Heart left ventricle (tissue), 16 donors: Measurements from ENCODE around the gene AIRE. TPM values are rescaled to one million over a fixed set of nuclear protein-coding genes. Genes with fewer than 3 reads are reported as not detected.

Experiments
- ATAC-seq, 4 donors: fragments of 200-7000 bp; cut with Tn5 transposase; one replicate each; pipeline ENCODE4 v1.9.1; 2020 to 2022; ENCODE audit warnings: moderate library complexity in 4 of 4, mild to moderate bottlenecking in 3 of 4, moderate number of reproducible peaks in 1 of 4
- DNase-seq, 5 donors: peaks; one replicate each; pipeline ENCODE4 v3.0.0-alpha.2; 2020
- H3K27ac ChIP-seq, 12 donors: fragments of 200-600 bp; sonication (generic) in 4 of 12; one replicate each; pipeline versions ENCODE4 v1.5.0 to v1.8.0; 2016 to 2022; ENCODE audit warnings: mild to moderate bottlenecking in 2 of 12
- H3K27me3 ChIP-seq, 9 donors: fragments of 200-600 bp; sonication (generic) in 2 of 9; one replicate each; pipeline versions ENCODE4 v1.5.1 to v1.8.0; 2016 to 2022; ENCODE audit warnings: mild to moderate bottlenecking in 3 of 9
- H3K36me3 ChIP-seq, 9 donors: fragments of 200-600 bp; sonication (generic) in 2 of 9; one replicate each; pipeline versions ENCODE4 v1.5.0 to v1.8.0; 2018 to 2022; ENCODE audit warnings: mild to moderate bottlenecking in 2 of 9
- H3K4me1 ChIP-seq, 12 donors: fragments of 200-600 bp; sonication (generic) in 4 of 12; one replicate each; pipeline versions ENCODE4 v1.5.0 to v1.8.0; 2016 to 2022; ENCODE audit warnings: mild to moderate bottlenecking in 3 of 12
- H3K4me3 ChIP-seq, 12 donors: fragments of 200-600 bp; sonication (generic) in 4 of 12; one replicate each; pipeline versions ENCODE4 v1.5.0 to v1.8.0; 2017 to 2022; ENCODE audit warnings: mild to moderate bottlenecking in 9 of 12, moderate library complexity in 4 of 12
- H3K9me3 ChIP-seq, 12 donors: fragments of 200-600 bp; sonication (generic) in 4 of 12; one replicate each; pipeline versions ENCODE4 v1.5.0 to v1.8.0; 2016 to 2022; ENCODE audit warnings: mild to moderate bottlenecking in 1 of 12
- CTCF ChIP-seq, 12 donors: fragments of 200-600 bp; sonication (generic) in 4 of 12; IDR thresholded peaks; one replicate each; pipeline versions ENCODE4 v1.5.0 to v1.8.0; 2018 to 2022; ENCODE audit warnings: antibody characterized with exemption in 12 of 12, mild to moderate bottlenecking in 5 of 12
- POLR2A ChIP-seq, 2 donors: fragments of 450-650 bp; IDR thresholded peaks; one replicate each; pipeline ENCODE4 v1.6.1; 2017; ENCODE audit warnings: antibody characterized with exemption in 2 of 2, mild to moderate bottlenecking in 2 of 2, moderate library complexity in 2 of 2
- WGBS, 4 donors: extraction: QIAGEN DNeasy Blood & Tissue Kit in 2 of 4; methylation state at CpG; one replicate each; pipeline versions ENCODE4 v1.1.5 to v1.1.7; 2013 to 2018; 5-methylcytosine and 5-hydroxymethylcytosine counted together
- intact Hi-C, 10 donors: fragments of 100-400 bp; cut with DNase I; formaldehyde crosslinking; loops; one replicate each; pipeline versions ENCODE4 v1.11.1 to v1.14.2; 2022
- polyA plus RNA-seq, 2 donors: library from polyadenylated mRNA; stranded (reverse); fragments of 200-250 nt; gene quantifications; one replicate each; pipeline ENCODE4 v1.2.3, GENCODE V29; 2013
- total RNA-seq, 9 donors: library from RNA; depleted of rRNA in 2 of 9; stranded (reverse); fragments of >200 nt in 2 of 9; fragmentation: NEBNext Ultra II Directional in 3 of 9; extraction: Animal tissue kit (Norgen Biotek cat#: 25700) in 3 of 9; gene quantifications; one replicate each; pipeline versions ENCODE4 v1.1.0 to v1.2.4, GENCODE V29; 2016 to 2023
- donor health status: ischemic (EF 13 %, LVEDD 7.1; RV severe dilation, severe dysfunction).
- donor health status: healthy with polysubstance abuse.
- donor health status: DM: no; HTN: yes; CAD: no.
- donor health status: DM: no; HTN: no; CAD: no.
- donor health status: ischemic (EF 25% LVEDD 6.9; RV normal size, moderate dysfunction).
- donor health status: ischemic (EF 25% LVEDD 5.7; RV mildly dilated, moderate dysfunction).
- donor health status: healthy.
- donor health status: DM: yes; HTN: yes; CAD: no.
- donor health status: ischemic (EF 35%, LVEDD 5.7; RV mildly dilated, moderate dysfunction).
- donor health status: nonischemic (EF 11% LVEDD 7.7; RV severe dilation, severe dysfunction).
- donor health status: DM: yes; HTN: yes; CAD: no.
- donor health status: PGD.
- donor health status: ischemic (EF 29% LVEDD 5.4; RV normal size, mild dysfunction).
- donor health status: nonischemic (EF 23%, LVEDD 6.1; RV moderate dilation, normal function).

The AIRE gene
- total and polyA plus RNA-seq, 11 donors = 0.03 to 0.21 (median 0.16) TPM; not detected in 8

- no peak overlapping the region for H3K4me3 ChIP-seq
- H3K27me3 ChIP-seq = peaks cover 3 to 19% (median 10%) of the 10 kb centered on the region in 9 donors
- DNase-seq (peak in 2 of 5 donors; percentile 30 to 57), ATAC-seq (no peak)
- peaks cover 3 to 8% (median 5%) of the 10 kb centered on the region in 12 donors for H3K4me1 ChIP-seq
- H3K9me3 ChIP-seq = no peaks in the 10 kb centered on the region
- H3K27ac ChIP-seq = no peak overlapping the region
- TF ChIP-seq CTCF (IDR thresholded peaks at IDR 0.05) (no peak), POLR2A (IDR thresholded peaks at IDR 0.05) (no peak)
- WGBS, 4 donors = 77 to 80% (median 77%) methylated on average over 16 to 17 of the region's 17 CpGs
- intact Hi-C loops = loop anchor here in 4 of 10 donors (10.0 kb wide), 3 partner anchors 110 to 450 kb away; partner anchors contain the start of gene LRRC3 (in 2 of the 4)
- no peaks in the 10 kb centered on the region for H3K36me3 ChIP-seq
Observed at GRCh38 chr21:44344541-44345183, 59.0 kb downstream of the AIRE start.

GRCh38 chr21:44345495-44345894 is 59.8 kb downstream of the AIRE start:
- H3K4me1 ChIP-seq = peaks cover 0 to 9% (median 0%) of the 10 kb centered on the region in 12 donors
- WGBS, 4 donors = 52 to 78% (median 62%) methylated on average over 8 to 11 of the region's 11 CpGs
- H3K36me3 ChIP-seq = no peaks in the 10 kb centered on the region
- ATAC-seq = no peak
- peaks cover 9 to 24% (median 15%) of the 10 kb centered on the region in 9 donors for H3K27me3 ChIP-seq
- H3K9me3 ChIP-seq = no peaks in the 10 kb centered on the region
- peak in 2 of 5 donors; percentile 6 to 32 for DNase-seq
- no peak overlapping the region for H3K4me3 ChIP-seq
- TF ChIP-seq CTCF (IDR thresholded peaks at IDR 0.05) (no peak), POLR2A (IDR thresholded peaks at IDR 0.05) (no peak)
- no peak overlapping the region for H3K27ac ChIP-seq
- intact Hi-C loops = loop anchor here in 4 of 10 donors (10.0 kb wide), 3 partner anchors 109 to 449 kb away; partner anchors contain the start of gene LRRC3 (in 2 of the 4)

- intact Hi-C loops = loop anchor here in 4 of 10 donors (10.0 kb wide), 3 partner anchors 107 to 447 kb away; partner anchors contain the start of gene LRRC3 (in 2 of the 4)
Observed at GRCh38 chr21:44347911-44348451, 62.3 kb downstream of the AIRE start.

More at GRCh38 chr21:44347911-44348451, 62.3 kb downstream of the AIRE start:
- H3K4me1 ChIP-seq = peaks cover 0 to 24% (median 0%) of the 10 kb centered on the region in 12 donors
- TF ChIP-seq CTCF (IDR thresholded peaks at IDR 0.05) = no peak
- TF ChIP-seq POLR2A (IDR thresholded peaks at IDR 0.05) = no peak
- WGBS, 4 donors = 51 to 60% (median 56%) methylated on average over 22 of the region's 22 CpGs
- H3K36me3 ChIP-seq = no peaks in the 10 kb centered on the region
- no peak for ATAC-seq
- no peak overlapping the region for H3K4me3 ChIP-seq
- no peak overlapping the region for H3K27ac ChIP-seq
- H3K9me3 ChIP-seq = no peaks in the 10 kb centered on the region
- peaks cover 9 to 40% (median 30%) of the 10 kb centered on the region in 9 donors for H3K27me3 ChIP-seq
- peak in 1 of 5 donors; percentile 24 for DNase-seq

Other genes with a start within 250 kb of the AIRE start
- 10 to 100 TPM in 1 of 9 donors, 1 to 10 TPM in 6, under 1 TPM in 1, not detected in 1; 0.70 to 10.2 (median 5.0) TPM for gene PWP2, start 178.5 kb upstream of the AIRE start, total RNA-seq
- 1 to 10 TPM; 1.1 to 6.0 TPM for gene PWP2, start 178.5 kb upstream of the AIRE start, polyA plus RNA-seq
- 100 to 1,000 TPM in 2 of 9 donors, 10 to 100 TPM in 7; 10.2 to 140 (median 14.1) TPM for gene GATD3, start 152.2 kb upstream of the AIRE start, total RNA-seq
- gene GATD3, start 152.2 kb upstream of the AIRE start, polyA plus RNA-seq = 100 to 1,000 TPM in 1 of 2 donors, 10 to 100 TPM in 1; 26.5 to 109 TPM
- gene ICOSLG, start 44.9 kb upstream of the AIRE start, total RNA-seq = 1 to 10 TPM in 8 of 9 donors, under 1 TPM in 1; 0.78 to 5.5 (median 1.5) TPM
- gene ICOSLG, start 44.9 kb upstream of the AIRE start, polyA plus RNA-seq = 1 to 10 TPM in 1 of 2 donors, under 1 TPM in 1; 0.80 to 2.6 TPM
- not detected for gene DNMT3L, start 24.0 kb upstream of the AIRE start, total RNA-seq
- gene DNMT3L, start 24.0 kb upstream of the AIRE start, polyA plus RNA-seq = not detected
- gene PFKL, start 14.2 kb downstream of the AIRE start, total RNA-seq = 10 to 100 TPM; 36.9 to 85.1 (median 46.1) TPM
- 10 to 100 TPM; 34.0 to 61.6 TPM for gene PFKL, start 14.2 kb downstream of the AIRE start, polyA plus RNA-seq
- gene CFAP410, start 53.5 kb downstream of the AIRE start, total RNA-seq = 10 to 100 TPM; 10.4 to 31.6 (median 15.3) TPM
- gene CFAP410, start 53.5 kb downstream of the AIRE start, polyA plus RNA-seq = 10 to 100 TPM; 18.6 to 20.3 TPM
- 10 to 100 TPM in 1 of 9 donors, 1 to 10 TPM in 4, under 1 TPM in 4; 0.66 to 20.5 (median 1.2) TPM for gene TRPM2, start 67.7 kb downstream of the AIRE start, total RNA-seq
- gene TRPM2, start 67.7 kb downstream of the AIRE start, polyA plus RNA-seq = 1 to 10 TPM in 1 of 2 donors, under 1 TPM in 1; 0.91 to 1.2 TPM
- gene LRRC3, start 169.6 kb downstream of the AIRE start, total RNA-seq = 1 to 10 TPM; 1.7 to 5.3 (median 2.3) TPM
- 1 to 10 TPM; 1.4 to 5.8 TPM for gene LRRC3, start 169.6 kb downstream of the AIRE start, polyA plus RNA-seq